Activated CD8-positive, alpha-beta memory T cell treated with anti-CD3 and anti-CD28 coated beads, Interleukin-2, amount 50 U/mL, for 4 hours (primary cell): Measurements from ENCODE around the gene PGA3.
"Not testable (repeated sequence)": the region's sequence is repeated elsewhere in the genome, so short reads cannot be mapped to it uniquely, and the experiment has no call there.

ENCODE experiments used
- DNase-seq: peaks from one replicate; pipeline ENCODE4 v3.0.0-alpha.2; 2020

Gene PGA3

DNA sequence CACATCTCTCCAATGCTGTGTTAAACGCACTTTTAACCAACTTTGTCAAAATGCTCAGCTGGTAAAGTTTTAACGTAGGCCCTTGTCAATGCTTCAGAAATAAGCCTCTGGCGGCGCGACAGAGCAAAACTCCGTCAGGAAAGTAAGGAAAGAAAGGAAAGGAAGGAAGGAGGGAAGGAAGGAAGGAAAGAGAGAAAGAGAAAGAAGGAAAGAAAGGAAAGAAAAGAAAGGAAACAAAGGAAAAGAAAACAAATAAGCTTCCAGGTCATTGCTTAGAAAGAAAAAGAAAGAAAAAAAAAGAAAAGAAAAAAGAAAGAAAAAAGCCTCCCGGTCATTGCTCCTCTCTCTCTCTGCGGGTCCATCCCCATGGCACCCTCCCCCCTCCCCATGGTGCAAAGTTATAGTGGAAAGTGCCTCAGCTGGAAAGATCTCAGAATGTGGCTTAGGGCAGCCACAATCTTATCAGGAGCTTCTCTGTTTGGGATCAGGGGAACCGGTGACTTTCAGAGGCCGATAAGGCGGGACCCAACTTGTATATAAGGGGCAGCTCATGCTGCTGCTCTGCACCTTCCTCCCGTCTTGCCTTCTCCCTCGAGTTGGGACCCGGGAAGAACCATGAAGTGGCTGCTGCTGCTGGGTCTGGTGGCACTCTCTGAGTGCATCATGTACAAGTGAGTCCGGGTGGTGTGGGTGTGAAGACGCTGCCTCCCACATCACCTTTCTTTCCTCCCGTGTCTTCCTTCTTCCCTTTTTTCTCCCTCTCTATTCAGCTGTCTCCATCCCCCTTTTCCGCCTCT lies at the start of gene PGA3:
Gene PGA3 (plus strand): TSS at position 566 of the 797 bp plus-strand sequence. CDS start 50 bp downstream, at position 616.
- not testable (repeated sequence) for DNase-seq

DNA sequence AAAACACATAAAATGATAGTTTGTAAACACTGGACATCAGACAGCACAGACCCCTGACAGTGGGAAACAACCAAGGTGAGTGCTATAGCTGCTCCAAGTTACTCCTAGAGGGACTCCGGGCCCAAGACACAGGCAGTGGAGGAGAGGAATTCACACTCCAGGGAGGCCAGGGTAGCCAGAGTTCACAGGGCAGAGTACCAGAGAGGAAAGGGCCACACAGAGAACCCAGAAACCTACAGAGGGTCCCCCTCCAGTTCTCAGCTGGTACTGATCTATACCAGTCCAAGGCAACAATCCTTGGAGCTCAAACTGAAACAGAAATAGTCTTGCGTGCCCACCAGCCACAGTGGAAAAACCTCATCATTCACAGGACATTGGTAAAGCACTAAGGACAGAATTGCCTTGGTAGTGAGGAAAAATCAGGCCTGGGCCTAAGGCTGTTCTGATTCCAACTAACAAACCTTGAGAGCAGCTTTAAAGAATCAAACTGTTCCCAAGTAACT lies 49.7 kb upstream of the PGA3 start:
- DNase-seq = no peak

DNA sequence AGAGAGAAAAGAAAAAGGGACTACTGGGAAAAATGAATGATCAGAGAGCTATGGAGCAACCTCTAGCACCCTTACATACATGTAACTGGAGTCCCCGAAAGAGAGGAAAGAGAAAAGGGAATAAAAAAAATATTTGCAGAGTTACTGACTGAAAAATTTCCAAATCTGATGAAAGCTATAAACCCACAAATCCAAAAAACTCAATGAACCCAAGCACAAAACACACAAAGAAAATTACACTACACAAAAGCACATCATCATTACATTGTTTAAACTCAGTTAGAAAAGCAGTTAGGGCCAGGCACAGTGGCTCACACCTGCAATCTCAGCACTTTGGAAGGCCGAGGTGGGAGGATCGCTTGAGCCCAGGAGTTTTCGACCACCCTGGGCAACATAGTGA lies 48.8 kb upstream of the PGA3 start:
- DNase-seq = no peak

DNA sequence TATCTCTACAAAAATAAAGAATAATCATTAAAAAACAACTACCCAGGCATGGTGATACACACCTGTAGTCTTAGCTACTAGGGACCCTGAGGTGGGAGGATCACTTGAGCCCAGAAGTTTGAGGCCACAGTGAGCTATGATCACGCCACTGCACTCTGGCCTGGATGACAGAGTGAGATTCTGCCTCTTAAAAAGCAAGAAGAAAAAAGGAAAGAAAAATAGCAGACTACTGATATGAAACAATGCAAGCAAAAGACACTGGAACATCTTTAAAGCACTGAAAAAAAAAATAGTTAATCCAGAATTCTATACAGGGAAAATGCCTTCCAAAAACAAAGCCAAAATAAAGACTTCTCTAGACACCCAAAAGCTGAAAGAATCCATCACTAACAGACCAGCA lies 48.0 kb upstream of the PGA3 start:
- DNase-seq = no peak

DNA sequence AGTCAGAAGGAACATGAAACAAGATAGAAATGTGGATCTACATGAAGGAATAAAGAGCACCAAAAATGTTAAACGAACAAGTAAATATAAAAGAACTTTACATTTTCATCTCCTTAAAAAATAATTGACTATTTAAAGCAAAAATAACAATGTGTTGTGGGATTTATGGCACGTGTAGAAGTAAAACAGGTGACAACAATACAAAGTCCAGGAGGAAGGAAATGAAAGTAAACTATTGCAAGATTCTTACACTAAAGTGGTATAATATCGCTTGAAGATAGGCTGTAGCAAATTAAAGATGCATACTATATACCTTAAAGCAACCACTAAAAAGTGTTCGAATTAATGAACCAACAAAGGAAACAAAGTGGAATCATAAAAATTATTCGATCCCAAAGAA lies 47.6 kb upstream of the PGA3 start:
- no peak for DNase-seq

DNA sequence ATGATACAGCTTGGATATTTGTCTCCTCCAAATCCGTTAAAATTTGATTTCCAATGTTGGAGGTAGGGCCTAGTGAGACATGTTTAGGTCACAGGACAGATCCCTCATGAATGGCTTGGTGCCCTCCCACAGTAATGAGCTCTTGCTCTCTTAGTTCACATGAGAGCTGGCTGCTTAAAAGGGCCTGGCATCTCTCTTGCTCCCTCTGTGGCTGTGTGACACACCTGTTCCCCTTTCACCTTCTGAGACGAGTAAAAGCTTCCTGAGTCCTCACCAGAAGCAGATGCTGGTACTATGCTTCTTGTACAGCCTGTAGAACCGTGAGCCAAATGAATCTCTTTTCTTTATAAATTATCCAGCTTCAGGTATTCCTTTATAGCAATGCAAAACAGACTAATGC lies 45.6 kb upstream of the PGA3 start:
- DNase-seq = no peak

DNA sequence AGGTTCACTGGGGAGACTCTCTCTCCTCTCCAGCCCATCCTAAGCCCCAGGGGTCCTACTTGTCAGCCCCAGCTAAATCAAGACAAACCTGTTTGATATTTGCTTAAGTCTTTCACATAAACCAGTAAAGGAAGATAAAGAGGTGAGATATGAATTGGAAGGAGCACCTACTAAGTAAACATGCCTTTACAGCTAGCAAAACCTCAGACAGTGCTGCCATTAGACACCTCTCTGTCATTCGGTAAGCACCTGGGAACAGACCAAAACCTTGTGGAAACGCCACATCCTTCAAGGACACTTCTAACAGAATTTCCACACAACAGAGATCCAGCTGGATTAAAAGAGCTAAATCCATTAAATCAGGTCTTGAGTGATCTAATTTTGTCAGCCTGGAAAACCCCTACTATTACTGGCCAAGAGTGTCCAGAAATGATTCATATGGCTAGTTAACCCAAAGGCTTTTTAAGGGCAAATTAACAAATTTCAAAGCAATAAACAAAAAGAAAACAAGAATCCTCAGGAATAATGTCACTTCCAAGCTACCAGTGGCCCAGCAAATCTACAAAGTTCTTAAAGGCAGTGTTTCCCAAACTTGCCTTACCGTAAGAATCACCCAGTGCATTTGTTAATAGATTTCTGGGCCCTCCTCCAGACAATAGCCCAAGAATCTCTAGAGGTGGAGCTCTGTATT lies 44.5 kb upstream of the PGA3 start:
- DNase-seq = no peak

DNA sequence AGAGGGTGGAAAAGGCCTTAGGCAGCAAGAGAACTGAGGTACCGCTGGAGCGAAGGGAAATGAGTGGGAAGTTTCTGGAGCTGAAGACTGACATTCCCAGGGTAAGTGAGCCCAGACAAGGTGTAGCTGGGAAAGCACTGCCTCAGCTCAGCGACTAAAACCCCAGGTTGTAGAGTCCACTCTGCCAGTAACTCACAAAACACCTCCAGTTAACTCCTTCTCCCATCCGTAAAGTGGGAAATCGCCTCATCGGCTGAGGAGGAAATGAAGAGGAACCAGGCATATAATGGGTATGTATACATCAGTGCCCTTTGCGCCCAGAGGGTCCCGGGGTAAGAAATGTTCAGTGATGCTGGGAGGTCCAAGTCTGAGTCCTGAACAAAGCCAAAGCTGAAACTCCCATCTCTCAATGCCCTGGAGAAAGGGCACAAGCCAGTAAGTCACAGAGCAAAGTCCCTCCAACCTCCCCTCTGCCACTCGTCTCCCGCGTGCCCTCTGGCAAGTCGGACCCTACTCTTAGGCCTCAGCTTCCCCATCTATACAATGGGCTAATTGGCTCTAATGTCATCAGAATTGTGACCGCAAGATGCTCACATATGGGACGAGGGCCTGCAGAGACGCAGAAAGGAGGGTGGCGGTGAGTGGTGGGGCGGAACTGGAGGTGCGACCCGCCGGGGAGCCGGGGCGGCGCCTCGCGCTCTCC lies 42.7 kb upstream of the PGA3 start:
- no peak for DNase-seq

DNA sequence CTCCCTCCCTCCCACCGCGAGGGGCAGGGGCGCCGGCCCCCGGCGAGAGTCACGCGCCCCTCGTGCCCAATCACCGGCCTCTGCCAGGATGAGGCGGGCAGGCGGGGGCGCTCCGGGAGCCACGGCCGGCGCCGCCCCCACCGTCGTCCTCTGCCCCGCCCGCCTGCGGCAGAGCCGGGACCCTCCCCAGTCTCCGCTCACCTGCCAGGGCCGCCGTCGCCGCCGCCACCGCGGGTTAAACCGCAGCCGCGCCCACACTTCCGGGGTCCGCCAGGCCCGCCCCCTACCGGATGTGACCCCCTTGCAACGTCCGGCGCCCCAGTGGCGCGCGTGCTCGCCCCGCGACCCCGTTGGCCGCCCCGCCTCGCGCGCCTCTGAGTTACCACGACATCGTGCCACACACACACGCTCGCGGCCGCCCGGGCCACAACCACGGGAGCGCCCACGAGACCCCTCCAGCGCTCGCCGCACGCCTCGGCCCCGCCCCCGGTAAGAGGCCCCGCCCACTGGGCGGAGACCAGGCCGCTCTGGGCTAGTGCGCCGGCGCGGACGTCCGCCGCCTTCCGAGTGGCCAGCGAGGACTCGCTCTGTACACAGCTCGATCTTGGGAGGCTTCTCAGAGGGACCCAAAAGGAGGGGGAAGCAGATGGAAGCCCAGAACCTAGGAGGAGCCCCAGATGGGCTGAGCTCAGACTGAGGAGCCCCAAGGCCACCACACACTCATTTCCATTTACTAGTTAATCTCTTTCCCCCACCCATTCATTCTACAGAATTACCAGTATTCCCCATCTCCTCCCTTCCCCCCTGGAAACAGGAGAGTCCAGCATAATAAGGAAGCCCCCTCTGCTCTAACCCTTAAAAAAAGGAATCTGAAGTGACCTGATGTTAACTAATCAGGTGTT lies 41.9 kb upstream of the PGA3 start, which contains the start of gene VPS37C:
Gene VPS37C (minus strand): TSS at position 237 of the 902 bp plus-strand sequence. CDS start 22,597 bp downstream, outside the sequence.
- peak; percentile 90 for DNase-seq

DNA sequence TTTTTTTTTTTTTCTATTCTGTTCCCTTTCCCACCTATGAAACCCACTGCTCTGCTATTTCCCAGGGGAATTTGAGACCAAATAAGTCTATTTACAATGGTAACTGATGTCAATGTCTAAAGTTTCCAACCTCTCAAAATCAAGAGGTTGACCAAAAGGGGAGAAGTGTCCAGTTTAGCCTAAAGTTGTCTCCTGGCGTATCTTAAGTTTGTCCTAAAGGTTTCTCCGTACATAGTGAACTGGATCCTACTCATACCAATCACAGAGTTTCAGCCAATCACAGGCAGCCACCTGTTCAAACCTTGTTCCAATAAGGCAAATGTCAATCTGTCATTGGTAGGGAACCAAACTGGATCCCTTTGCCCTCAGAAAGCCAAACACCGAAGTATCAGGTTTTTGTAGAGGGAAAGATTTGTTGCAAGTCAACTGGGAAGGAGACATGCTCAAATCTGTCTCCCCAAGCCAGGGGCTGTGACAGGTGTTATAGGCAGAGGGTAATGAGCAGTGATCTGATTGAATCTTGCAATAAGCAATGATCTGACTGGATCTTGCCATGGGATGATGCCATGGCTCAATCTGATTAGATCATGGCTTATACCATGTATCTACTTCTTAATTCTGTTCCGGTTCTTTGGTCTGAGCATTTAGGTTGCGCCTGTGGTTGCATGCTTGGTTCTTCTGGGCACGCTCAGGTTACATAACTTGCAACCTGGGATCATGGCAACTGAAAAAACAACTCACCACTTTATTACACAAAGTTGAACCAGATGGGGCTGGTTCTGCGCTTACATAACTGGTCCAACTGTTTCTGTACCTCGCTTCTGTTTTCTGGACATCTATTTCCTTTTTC lies 41.0 kb upstream of the PGA3 start:
- no peak for DNase-seq

DNA sequence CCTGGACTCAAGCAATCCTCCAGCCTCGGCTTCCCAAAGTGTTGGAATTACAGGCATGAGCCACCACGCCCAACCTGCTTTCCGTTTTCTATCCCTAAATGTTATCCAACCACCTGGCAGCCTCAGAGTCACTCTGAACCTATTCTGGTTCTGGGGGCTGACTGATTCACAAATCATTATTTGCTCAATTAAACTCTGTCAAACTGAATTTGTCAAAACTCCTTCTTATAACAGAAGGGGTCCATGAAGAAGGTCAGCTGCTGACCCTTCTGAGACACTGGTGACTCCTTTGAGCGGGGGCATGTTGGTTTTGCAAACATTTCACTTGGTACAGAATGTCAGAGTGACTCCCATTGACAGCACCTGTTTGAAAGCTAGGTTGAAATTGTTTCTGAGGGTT lies 40.3 kb upstream of the PGA3 start:
- DNase-seq = no peak

DNA sequence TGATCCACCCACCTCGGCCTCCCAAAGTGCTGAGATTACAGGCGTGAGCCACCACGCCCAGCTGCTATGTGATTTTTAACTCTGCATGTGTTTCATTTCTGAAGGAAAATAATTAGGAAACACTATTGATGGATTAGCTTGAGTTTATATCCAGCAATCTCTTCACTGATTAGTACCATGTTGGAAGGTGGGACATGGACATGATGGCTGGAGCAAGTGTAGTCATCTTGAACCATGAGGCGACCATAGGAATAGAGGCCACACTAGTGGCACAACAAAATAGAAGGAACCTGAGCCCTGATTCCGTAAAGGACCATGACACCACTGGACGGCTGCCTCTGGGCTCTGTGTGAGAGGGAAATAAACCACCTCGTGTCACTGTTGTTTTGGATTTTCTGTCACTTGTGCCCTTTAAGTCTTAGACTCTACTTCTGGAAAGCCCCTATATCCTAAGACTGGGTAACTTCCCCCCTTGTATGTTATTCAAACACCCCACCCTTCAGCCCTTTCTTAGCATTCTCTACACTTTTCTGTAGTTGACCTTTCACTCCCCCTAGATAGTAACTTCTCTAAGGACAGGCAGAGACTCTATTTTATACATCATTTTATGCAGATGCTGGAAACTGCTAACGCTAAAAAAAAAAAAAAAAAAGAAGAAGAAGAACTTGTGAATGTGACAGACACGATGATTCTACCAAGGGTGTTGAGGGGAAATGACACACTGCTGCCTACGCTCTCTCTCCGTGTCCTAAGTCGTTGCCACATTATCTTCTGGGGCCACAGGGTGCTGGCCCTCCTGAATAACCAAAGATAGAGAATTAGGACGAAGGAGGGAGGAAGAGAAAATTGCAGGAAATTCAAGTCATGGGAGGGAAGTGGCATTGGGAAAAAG lies 39.4 kb upstream of the PGA3 start:
- DNase-seq = no peak

DNA sequence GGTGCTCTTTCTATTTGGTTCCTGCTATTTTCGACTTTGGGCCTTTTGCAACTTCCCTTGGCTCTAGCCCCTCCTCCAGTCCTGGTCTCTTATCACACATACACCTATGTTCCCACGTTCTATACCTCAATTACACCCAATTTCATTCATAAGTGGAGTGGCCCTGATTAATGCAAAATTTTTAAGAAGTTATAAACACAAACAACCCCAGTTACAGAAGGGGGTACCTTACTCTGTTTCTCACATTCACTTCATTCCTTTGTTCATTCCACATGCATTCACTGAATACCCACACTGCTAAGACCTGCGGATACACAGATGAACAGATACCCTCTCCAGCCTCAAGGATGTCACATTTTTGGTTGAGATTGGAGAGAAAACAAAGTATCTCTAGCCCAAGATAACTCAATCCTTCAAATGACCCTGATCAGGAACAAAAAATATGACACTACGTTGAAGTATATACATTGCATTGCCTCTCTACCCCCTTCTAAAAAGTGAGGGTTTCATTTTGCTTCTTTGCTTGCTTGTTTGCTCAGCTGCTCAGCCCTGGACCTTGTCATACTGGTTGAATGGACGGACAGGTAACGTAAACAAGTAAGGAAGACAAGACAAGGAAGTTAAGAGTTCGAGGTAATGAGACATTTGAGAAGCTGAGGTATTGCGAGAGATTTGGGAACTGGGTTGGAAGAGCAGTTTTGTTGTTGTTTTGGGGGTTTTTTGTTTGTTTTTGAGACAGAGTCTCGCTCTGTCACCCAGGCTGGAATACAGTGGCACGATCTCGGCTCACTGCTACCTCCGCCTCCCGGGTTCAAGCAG lies 38.5 kb upstream of the PGA3 start:
- DNase-seq = no peak

DNA sequence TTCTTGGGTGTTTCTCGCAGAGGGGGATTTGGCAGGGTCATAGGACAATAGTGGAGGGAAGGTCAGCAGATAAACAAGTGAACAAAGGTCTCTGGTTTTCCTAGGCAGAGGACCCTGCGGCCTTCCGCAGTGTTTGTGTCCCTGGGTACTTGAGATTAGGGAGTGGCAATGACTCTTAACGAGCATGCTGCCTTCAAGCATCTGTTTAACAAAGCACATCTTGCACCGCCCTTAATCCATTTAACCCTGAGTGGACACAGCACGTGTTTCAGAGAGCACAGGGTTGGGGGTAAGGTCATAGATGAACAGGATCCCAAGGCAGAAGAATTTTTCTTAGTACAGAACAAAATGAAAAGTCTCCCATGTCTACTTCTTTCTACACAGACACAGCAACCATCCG lies 37.5 kb upstream of the PGA3 start:
- DNase-seq = not testable (repeated sequence)

DNA sequence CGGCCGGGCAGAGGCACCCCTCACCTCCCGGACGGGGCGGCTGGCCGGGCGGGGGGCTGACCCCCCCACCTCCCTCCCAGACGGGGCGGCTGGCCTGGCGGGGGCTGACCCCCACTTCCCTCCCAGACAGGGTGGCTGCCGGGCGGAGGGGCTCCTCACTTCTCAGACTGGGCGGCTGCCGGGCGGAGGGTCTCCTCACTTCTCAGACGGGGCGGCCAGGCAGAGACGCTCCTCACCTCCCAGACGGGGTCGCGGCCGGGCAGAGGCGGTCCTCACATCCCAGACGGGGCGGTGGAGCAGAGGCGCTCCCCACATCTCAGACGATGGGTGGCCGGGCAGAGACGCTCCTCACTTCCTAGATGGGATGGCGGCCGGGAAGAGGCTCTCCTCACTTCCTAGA lies 37.0 kb upstream of the PGA3 start:
- not testable (repeated sequence) for DNase-seq

DNA sequence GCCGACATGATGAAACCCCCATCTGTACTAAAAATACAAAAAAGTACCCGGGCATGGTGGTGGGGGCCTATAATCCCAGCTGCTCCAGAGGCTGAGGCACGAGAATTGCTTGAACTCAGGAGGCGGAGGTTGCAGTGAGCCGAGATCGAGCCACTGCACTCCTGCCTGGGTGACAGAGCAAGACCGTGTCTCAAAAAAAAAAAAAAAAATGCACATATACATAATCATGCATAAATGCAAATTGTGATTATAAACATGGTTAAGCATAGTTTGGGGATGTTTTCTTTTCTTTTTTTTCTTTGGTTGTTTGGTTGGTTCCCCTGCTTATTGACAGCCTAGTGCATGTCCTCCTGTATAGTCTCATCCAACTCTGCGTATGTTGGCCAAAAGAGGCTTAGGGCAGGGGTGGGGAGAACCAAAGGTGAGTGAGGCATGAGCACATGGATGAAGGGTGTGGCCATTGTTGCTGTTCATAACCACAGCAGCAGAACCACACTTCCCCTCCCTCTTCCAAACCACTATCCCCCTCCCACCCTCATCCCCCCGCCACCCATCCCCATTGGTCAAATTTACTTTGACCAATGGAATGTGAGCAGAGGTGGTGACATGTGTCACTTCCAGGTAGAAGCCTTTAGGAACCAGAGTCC lies 35.1 kb upstream of the PGA3 start:
- DNase-seq = no peak

DNA sequence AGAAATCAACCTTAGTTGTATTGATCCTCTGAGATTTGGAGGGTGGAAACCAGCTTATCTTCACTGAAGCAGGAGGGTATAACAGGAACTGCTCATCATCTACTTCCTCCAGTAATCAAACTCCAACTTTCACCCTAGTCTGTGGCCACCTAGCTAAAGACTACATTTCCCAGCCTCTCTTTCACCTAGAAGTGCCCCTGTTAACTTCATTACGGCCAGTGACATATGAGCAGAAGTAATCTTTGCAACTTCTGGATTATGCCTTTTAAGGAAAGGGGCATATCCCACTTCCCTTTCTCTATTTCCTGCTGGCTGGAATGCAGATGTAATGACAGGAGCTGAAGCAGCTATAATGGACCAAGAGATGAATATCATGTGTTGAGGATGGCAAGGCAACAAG lies 34.5 kb upstream of the PGA3 start:
- DNase-seq = no peak

DNA sequence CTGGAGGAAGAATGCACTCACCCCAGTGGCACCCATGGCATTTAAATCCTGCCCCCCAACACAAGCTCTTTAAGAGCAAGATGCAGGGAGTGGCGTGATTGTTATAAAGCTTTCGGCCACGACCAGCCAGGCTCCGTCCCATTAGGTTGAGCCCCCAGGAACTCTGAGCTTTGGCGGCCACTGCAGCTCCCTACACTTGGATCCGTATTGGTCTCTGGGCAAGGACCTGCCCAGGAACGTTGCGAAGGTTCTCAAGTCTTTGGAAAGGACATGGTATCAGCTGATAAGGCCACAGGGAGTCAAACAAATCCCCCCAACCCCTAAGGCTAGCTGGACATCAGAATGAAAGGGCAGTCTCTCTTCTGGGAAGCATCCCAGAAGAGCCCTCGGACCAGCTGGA lies 32.7 kb upstream of the PGA3 start:
- DNase-seq = no peak

DNA sequence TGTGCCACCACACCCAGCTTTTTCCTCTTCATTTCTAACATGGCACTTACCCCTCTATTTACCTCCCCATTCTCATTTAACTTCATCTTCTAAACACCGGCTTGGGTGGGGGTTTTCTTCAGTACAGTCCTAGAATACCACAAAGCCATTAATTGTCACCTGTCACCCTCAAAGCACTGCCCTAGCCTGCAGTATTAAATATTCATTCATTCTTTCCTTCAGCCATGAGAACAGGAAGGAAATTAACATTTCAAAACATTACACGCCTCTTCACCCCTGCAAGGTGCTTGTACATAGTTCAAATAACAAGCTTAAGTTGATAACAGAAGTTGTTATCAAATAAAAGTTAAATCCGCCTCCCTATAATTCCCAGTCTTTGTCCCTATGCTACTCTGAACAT lies 31.4 kb upstream of the PGA3 start:
- no peak for DNase-seq
